COR-L47 (cell line): Measurements from ENCODE around the gene NCOA5.
"Not testable (repeated sequence)": the region's sequence is repeated elsewhere in the genome, so short reads cannot be mapped to it uniquely, and the experiment has no call there.

Source experiments
- DNase-seq: peaks from one replicate; lab custom pipeline; 2025; lab: John Stamatoyannopoulos, UW

NCOA5 gene

DNA sequence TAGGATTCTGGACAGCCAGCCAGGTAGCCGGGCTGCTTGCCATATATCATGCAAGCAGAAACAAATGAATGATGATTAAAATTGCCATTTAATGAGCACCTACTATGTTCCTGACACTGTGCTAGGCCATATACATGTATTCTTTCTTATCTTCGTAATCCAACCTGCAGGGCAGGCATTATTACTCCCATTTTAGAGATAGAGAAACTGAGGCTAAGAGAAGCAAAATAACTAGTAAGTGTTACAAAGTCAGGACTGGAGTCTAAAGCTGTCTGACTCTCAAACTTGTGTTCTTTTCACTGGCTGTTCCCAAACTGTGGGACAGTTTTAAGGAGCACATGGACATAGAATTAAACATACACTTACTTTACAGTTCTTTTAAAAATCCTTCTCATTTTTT lies 30.4 kb upstream of the NCOA5 start:
- no peak for DNase-seq

DNA sequence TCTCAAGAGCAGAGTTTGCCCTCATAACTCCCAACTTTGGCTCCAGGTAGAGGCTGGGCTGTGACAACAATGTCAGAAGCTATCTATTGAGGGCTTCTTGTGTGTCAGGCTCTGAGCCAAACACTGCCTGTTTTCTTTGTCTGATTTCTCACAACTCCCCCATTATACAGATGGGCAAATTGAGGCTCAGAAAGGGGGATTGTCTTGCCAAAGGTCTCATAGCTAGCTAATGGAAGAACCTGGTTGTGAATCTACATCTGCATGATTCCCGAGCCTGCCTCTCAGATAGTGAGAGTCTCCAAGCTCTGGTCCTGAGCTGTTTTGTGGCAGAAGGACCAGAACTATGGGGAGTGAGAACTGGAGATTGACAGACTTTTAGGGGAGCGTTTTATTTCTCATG lies 29.8 kb upstream of the NCOA5 start:
- DNase-seq, result no peak

GRCh38 chr20:46119028-46119546 lies 29.3 kb upstream of the NCOA5 start:
- no peak for DNase-seq

DNA sequence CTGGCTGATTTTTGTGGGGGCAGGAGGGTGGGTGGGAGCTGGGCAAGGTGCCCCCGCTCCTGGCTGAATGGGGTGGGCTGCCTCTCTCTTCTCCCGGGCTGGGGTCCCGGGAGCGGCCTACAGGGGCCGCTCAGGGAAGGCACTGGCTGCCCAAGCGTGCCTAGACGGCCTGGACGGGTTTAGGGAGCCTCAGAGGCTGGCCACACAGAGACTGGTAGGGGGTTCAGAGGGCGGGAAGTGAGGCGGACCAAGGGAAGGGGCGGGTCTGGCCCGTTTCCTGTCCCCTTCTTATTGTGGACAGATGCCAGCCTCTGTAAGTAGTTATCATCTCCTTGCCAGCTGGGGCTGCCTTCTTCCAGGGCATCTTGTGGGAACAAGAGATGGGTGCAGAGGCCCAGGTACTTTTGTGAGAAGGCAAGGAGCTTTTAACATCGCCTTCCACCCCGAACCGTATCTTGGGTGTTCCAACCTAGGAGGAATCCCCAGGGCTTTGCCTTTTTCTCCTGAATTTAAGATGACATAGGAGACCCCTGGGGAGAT lies 28.8 kb upstream of the NCOA5 start:
- no peak for DNase-seq

- DNase-seq, result no peak
Observed at GRCh38 chr20:46117704-46118467, 28.1 kb upstream of the NCOA5 start, which contains the start of gene CD40. CD40 (plus strand) TSS chr20:46118314; CDS start chr20:46118344, 30 bp downstream.

GRCh38 chr20:46114449-46114848 lies 24.7 kb upstream of the NCOA5 start:
- no peak for DNase-seq

DNA sequence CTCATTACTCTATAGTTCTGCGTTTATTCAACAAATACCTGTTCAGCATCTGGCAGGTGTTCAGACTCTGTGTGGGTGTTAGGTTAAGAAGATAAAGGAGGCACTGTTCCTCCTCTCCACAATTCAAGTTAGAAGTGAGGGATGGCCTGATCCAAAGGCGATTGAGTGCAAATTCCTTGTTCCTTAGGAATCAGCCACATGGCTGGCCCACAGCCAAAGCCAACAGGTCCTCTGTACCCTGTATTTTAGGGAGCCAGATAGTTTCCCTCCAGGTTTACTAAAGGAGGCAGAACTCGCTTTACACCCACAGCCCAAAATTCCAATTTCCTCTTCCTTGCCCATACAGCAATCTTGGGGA lies 23.3 kb upstream of the NCOA5 start:
- no peak for DNase-seq

DNA sequence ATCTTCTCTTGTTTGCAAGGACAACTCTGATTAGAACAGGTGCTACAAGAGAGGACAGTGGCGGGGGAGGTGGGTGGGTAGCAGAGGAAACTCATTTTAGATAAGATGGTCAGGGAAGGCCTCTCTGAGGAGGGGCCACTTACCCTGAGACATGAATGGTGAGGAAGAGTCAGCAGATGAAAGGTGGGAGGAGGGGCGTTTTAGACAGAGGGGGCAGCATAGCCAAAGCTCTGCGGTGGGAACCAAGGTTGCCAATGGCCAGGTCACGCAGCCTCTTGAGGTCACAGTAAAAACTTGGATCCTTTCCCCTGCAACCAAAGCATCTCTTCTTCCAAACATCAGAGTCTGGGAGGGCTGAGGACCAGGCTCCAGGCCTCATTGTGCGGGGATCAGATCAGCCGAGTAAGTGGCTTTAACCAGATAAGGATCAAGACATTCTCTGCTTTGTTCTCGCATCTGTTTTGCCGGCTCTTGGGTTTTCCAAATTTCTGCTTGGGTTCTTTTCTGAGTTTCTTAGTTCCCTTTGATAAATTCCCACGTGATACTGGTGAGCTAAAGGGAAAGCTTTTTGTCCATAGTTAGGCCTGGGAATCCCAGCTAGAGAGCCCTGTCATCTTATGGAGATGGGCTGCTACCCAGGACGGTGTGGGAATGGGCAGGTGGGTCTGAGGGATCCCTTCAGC lies 22.8 kb upstream of the NCOA5 start:
- DNase-seq, result no peak

- DNase-seq, result no peak
Observed at GRCh38 chr20:46111836-46112212, 22.1 kb upstream of the NCOA5 start.

GRCh38 chr20:46111028-46111835 lies 21.5 kb upstream of the NCOA5 start:
- DNase-seq, result no peak

DNA sequence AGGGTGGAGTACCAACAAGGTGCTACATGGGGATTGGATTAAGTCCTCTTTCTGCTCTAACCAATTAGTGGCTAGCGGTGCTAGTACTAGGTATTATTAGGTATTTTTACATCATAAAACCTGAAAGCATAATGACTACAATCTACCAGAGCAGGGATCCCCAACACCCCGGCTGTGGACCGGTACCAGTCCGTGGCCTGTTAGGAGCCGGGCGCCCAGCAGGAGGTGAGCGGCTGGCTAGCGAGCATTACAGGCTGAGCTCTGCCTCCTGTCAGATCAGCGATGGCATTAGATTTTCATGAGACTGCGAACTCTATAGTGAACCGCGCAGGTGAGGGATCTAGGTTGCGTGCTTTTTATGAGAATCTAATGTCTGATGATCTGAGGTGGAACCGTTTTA lies 19.2 kb upstream of the NCOA5 start:
- DNase-seq, result no peak

DNA sequence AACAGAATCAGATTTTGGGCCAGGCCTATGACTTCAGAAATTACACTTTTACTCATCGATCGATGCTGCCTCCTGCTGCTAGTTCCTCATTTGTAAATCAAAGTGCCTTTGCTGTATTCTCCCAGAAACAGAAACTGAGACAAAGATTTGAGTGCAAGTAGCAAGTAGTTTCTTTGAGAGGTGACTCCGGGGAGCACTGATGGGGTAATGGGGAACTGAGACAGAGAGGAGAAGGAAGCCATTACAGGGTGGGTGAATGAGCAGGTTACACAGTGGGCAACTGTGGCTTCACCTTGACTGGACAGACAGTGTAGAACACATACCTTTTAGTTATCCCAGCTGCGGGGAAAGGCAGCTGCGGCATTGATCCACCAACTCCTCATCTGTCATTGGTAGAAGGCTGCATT lies 18.7 kb upstream of the NCOA5 start:
- no peak for DNase-seq

GRCh38 chr20:46107061-46107460 lies 17.3 kb upstream of the NCOA5 start:
- no peak for DNase-seq

DNA sequence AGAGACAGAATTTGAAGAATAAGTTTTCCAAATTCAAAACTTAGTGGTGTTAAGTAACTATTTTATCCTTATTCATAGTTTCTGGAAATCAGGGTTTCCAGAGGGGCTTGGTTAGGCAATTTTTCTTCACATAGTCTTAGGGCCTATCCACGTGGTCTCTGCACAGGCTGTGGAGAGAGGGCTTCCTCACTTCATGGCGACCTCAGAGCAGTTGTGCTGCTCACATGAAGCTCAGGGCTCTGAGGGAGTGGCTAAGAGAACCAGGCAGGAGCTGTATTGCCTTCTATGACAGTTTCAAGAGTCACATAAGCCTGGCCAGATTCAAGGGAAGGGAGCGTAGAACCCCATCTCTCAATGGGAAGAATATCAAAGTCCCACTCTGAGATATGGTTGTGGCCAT lies 14.5 kb upstream of the NCOA5 start:
- DNase-seq, result no peak

DNA sequence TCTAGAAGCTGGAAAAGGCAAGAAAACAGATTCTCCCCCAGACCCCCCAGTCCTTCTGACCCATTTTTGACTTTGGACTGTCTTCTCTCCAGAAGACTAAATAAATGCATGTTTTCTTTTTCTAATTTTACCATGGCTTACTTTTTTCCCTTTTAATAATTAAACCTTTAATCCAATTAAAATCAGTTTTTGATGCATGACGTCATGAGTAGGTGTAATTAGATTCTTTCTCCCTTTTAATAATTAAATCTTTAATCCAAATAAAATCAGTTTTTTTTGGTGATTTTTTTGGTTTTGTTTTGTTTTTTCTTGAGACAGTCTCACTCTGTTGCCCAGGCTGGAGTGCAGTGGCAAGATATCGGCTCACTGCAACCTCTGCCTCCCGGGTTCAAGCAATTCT lies 13.2 kb upstream of the NCOA5 start:
- no peak for DNase-seq

DNA sequence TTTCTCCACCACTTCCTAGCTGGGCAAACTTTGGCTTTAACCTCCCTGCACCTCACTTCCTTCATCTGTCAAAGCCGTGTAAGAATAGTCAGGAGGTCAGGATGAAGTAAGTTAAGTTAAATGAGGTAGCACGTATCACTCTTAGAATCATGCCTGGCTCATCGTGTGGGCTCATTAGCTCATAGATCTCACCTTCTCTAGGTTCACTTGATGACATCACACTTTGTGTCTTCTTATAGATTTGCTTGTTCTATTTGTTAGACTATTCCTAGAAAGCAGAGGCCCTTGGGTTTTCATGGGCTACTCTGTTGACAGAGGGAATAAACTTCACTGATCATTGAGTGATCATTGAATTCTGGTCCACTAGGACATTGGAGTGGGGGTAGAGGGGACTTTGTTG lies 12.2 kb upstream of the NCOA5 start:
- DNase-seq, result no peak

- DNase-seq, result no peak
Observed at GRCh38 chr20:46100988-46101387, 11.2 kb upstream of the NCOA5 start.

GRCh38 chr20:46100444-46100843 lies 10.7 kb upstream of the NCOA5 start:
- not testable (repeated sequence) for DNase-seq

DNA sequence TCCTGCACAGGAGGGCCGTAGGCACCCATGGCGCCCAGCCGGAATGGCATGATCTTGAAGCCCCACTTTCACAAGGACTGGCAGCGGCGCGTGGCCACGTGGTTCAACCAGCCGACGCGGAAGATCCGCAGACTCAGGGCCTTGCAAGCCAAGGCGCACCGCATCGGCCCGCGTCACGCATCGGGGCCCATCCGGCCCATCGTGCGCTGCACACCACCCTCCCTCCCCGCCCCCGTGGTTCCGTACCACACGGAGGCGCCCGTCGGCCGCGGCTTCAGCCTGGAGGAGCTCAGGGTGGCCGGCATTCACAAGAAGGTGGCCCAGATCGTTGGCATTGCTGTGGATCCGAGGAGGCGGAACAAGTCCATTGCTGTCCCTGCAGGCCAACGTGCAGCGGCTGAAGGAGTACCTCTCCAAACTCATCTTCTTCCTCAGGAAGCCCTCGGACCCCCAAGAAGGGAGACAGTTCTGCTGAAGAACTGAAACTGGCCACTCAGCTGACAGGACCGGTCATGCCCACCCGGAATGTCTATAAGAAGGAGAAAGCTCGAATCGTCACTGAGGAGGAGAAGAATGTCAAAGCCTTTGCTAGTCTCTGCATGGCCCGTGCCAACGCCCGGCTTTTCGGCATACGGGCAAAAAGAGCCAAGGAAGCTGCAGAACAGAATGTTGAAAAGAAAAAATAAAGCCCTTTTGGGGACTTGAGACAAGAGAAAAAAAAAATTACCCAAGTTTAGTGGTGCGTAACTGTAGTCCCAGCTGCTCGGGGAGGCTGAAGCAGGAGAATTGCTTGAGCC lies 9.9 kb upstream of the NCOA5 start:
- no peak for DNase-seq

GRCh38 chr20:46093531-46093930 lies 3.8 kb upstream of the NCOA5 start:
- no peak for DNase-seq
